GM11168 (cell line): ENCODE results near the gene CNGB1.

Source experiments
- in situ Hi-C: fragments of 300-500 bp; cut with MboI; formaldehyde crosslinking; loops from one replicate; pipeline ENCODE4 v1.12.0; 2022; ENCODE audit warnings: low sequenced_read_pairs; ENCODE audit not compliant: unreplicated experiment

CNGB1 gene

GRCh38 chr16:57914244-57915173 is 56.4 kb downstream of the CNGB1 start:
- in situ Hi-C loops, result no loop called here

GRCh38 chr16:57912529-57913260 is 58.2 kb downstream of the CNGB1 start:
- in situ Hi-C loops, result no loop called here

GRCh38 chr16:57911743-57912142 is 59.2 kb downstream of the CNGB1 start:
- in situ Hi-C loops, result no loop called here

- in situ Hi-C loops, result no loop called here
Measured at GRCh38 chr16:57910696-57911095, 60.2 kb downstream of the CNGB1 start.

- in situ Hi-C loops, result no loop called here
Measured at GRCh38 chr16:57908409-57908987, 62.4 kb downstream of the CNGB1 start.

- in situ Hi-C loops, result no loop called here
Measured at GRCh38 chr16:57906382-57907316, 64.3 kb downstream of the CNGB1 start.

GRCh38 chr16:57904101-57904500 is 66.8 kb downstream of the CNGB1 start:
- in situ Hi-C loops, result no loop called here

GRCh38 chr16:57903656-57904055 is 67.3 kb downstream of the CNGB1 start:
- in situ Hi-C loops, result no loop called here

- in situ Hi-C loops, result no loop called here
Measured at GRCh38 chr16:57901480-57902069, 69.4 kb downstream of the CNGB1 start.

- in situ Hi-C loops, result no loop called here
Measured at GRCh38 chr16:57900796-57901479, 70.0 kb downstream of the CNGB1 start.

- in situ Hi-C loops, result loop anchor here (10.0 kb wide), 2 partner anchors 105 to 145 kb away; partner anchors contain the start of genes USB1 and ZNF319
Measured at GRCh38 chr16:57899771-57900661, 70.9 kb downstream of the CNGB1 start.

- in situ Hi-C loops, result loop anchor here (10.0 kb wide), 2 partner anchors 106 to 144 kb away; partner anchors contain the start of genes USB1 and ZNF319
Measured at GRCh38 chr16:57898961-57899360, 72.0 kb downstream of the CNGB1 start.

- in situ Hi-C loops, result loop anchor here (10.0 kb wide), 2 partner anchors 107 to 143 kb away; partner anchors contain the start of genes USB1 and ZNF319
Measured at GRCh38 chr16:57897996-57898395, 72.9 kb downstream of the CNGB1 start.

- in situ Hi-C loops, result loop anchor here (10.0 kb wide), 2 partner anchors 108 to 142 kb away; partner anchors contain the start of genes USB1 and ZNF319
Measured at GRCh38 chr16:57897053-57897784, 73.7 kb downstream of the CNGB1 start.

- in situ Hi-C loops, result loop anchor here (10.0 kb wide), 2 partner anchors 110 to 140 kb away; partner anchors contain the start of genes USB1 and ZNF319
Measured at GRCh38 chr16:57895081-57895547, 75.8 kb downstream of the CNGB1 start.

- in situ Hi-C loops, result loop anchor here (10.0 kb wide), 2 partner anchors 110 to 140 kb away; partner anchors contain the start of genes USB1 and ZNF319
Measured at GRCh38 chr16:57894390-57895080, 76.4 kb downstream of the CNGB1 start.
